Central memory CD8-positive, alpha-beta T cell (primary cell): ENCODE results near the gene PEX10.

Experiments
- ATAC-seq: fragments of 150-1000 bp; cut with Tn5 transposase; replicated peaks from 2 replicates; pipeline ENCODE4 v1.10.0; 2022; ENCODE audit warnings: mild to moderate bottlenecking, moderate FRiP score, moderate number of reproducible peaks; ENCODE audit not compliant: poor library complexity, severe bottlenecking; ENCODE audit errors: extremely low read depth
- DNase-seq, 2 donors: peaks; one replicate each; pipeline ENCODE4 v3.0.0; 2021; ENCODE audit warnings: low spot score in 2 of 2
- H3K27ac Mint-ChIP-seq: one replicate; pipeline ENCODE4 v1.8.0; 2022; ENCODE audit warnings: low read depth, mild to moderate bottlenecking, moderate library complexity, mixed read lengths
- H3K27me3 Mint-ChIP-seq: one replicate; pipeline ENCODE4 v1.8.0; 2022; ENCODE audit warnings: mixed read lengths
- H3K36me3 Mint-ChIP-seq: one replicate; pipeline ENCODE4 v1.8.0; 2022; ENCODE audit warnings: mild to moderate bottlenecking, moderate library complexity, mixed read lengths; ENCODE audit not compliant: insufficient read depth
- H3K4me1 Mint-ChIP-seq: one replicate; pipeline ENCODE4 v1.8.0; 2022; ENCODE audit warnings: mixed read lengths
- H3K4me3 Mint-ChIP-seq: one replicate; pipeline ENCODE4 v1.8.0; 2022; ENCODE audit warnings: mild to moderate bottlenecking, moderate library complexity, mixed read lengths
- H3K9me3 Mint-ChIP-seq: one replicate; pipeline ENCODE4 v1.8.0; 2022; ENCODE audit warnings: mixed read lengths

The PEX10 gene

GRCh38 chr1:2405588-2406295 is 6.6 kb downstream of the PEX10 start:
- H3K4me3 Mint-ChIP-seq, result no peak overlapping the region
- H3K4me1 Mint-ChIP-seq, result peaks cover 6% of the 10 kb centered on the region
- no peaks in the 10 kb centered on the region for H3K9me3 Mint-ChIP-seq
- ATAC-seq (no peak), DNase-seq (no peak)
- H3K27me3 Mint-ChIP-seq, result no peaks in the 10 kb centered on the region
- no peak overlapping the region for H3K27ac Mint-ChIP-seq
- peaks cover 30% of the 10 kb centered on the region for H3K36me3 Mint-ChIP-seq

DNA sequence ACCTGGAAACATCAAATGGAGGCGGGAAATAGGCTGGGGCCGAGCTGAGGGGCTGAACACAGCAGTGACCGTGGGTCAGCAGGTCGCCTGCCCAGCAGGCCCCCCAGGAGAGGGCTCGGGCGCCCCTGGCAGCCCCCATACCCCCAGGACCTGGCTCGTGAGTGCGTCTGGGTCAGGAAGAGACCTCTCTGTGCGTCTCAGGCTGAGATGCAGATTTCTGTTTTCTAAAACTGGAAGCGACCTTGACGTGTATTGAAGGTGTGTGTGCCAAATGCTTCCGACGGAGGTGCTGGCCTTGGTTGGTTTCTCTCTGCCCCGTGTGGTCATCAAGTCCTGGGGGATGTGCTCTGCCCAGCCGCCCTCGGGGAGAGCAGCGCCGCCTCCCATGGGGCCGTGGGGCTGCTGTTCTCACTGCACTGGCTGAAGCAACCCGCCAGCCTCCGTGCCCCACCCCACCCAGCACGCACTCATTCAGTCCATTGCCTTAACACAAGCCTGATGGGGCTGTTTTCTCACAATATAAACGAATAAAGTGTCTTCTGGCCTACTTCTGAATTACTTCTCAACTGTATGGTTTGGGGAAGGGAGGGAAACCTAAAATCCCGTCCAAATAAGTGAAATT is 7.4 kb downstream of the PEX10 start:
- no peak overlapping the region for H3K4me3 Mint-ChIP-seq

GRCh38 chr1:2404142-2404889 is 8.0 kb downstream of the PEX10 start:
- Mint-ChIP-seq H3K36me3 (peaks cover 35% of the 10 kb centered on the region), H3K9me3 (no peaks in the 10 kb centered on the region), H3K27me3 (no peaks in the 10 kb centered on the region), H3K4me1 (peaks cover 12% of the 10 kb centered on the region), H3K4me3 (no peak overlapping the region), H3K27ac (no peak overlapping the region)
- DNase-seq, result no peak
- no peak for ATAC-seq

More for the DNA sequence above, 7.4 kb downstream of the PEX10 start:
- no peaks in the 10 kb centered on the region for H3K9me3 Mint-ChIP-seq
- H3K4me1 Mint-ChIP-seq, result peaks cover 12% of the 10 kb centered on the region
- ATAC-seq (no peak), DNase-seq (no peak)
- no peak overlapping the region for H3K27ac Mint-ChIP-seq
- peaks cover 33% of the 10 kb centered on the region for H3K36me3 Mint-ChIP-seq
- H3K27me3 Mint-ChIP-seq, result no peaks in the 10 kb centered on the region

GRCh38 chr1:2403273-2403672 is 9.1 kb downstream of the PEX10 start:
- H3K4me1 Mint-ChIP-seq, result peaks cover 12% of the 10 kb centered on the region
- DNase-seq, result no peak
- H3K27ac Mint-ChIP-seq, result no peak overlapping the region
- H3K27me3 Mint-ChIP-seq, result no peaks in the 10 kb centered on the region
- H3K9me3 Mint-ChIP-seq, result no peaks in the 10 kb centered on the region
- H3K36me3 Mint-ChIP-seq, result peaks cover 38% of the 10 kb centered on the region
- no peak for ATAC-seq
- no peak overlapping the region for H3K4me3 Mint-ChIP-seq

GRCh38 chr1:2402420-2402819 is 9.9 kb downstream of the PEX10 start:
- Mint-ChIP-seq H3K4me3 (no peak overlapping the region), H3K27ac (no peak overlapping the region), H3K36me3 (peaks cover 38% of the 10 kb centered on the region), H3K9me3 (no peaks in the 10 kb centered on the region), H3K4me1 (peaks cover 12% of the 10 kb centered on the region), H3K27me3 (no peaks in the 10 kb centered on the region)
- DNase-seq, result no peak
- no peak for ATAC-seq

DNA sequence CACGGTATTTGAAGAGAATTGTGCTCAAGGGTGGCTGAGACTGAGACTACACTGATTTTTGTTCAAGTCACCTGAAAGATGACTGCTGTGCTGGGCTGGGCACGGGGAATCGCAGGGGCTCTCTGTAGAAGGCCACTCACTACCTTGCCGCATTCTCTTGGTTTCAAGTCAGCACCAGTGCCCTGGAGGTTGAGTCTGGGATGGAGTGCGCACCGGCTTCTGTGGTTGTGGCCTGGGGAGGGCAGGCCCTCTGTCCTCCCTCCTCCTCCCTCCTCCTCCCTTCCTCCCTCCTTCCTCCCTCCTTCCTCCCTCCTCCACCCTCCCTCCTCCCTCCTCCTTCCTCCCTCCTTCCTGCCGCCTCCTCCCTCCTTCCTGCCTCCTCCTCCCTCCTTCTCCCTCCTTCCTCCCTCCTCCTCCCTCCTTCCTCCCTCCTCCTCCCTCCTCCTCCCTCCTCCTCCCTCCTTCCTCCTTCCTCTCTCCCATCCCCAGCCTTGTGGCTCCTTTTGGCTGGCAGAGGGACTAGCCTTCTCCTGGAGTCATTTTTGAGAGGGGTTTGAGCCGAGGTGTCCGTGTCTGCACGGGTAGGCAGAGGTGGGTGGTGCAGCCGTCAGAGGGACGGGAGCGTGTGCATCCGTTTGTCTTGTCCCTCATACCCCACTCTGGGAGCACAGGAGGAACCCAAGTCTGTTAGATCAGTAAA is 11.3 kb downstream of the PEX10 start:
- DNase-seq (no peak), ATAC-seq (no peak)
- peak overlapping the region; percentile 38 for H3K27ac Mint-ChIP-seq
- H3K9me3 Mint-ChIP-seq, result no peaks in the 10 kb centered on the region
- no peaks in the 10 kb centered on the region for H3K27me3 Mint-ChIP-seq
- peaks cover 46% of the 10 kb centered on the region for H3K36me3 Mint-ChIP-seq
- no peak overlapping the region for H3K4me3 Mint-ChIP-seq
- H3K4me1 Mint-ChIP-seq, result peaks cover 12% of the 10 kb centered on the region

GRCh38 chr1:2400576-2400909 is 11.8 kb downstream of the PEX10 start:
- Mint-ChIP-seq H3K9me3 (no peaks in the 10 kb centered on the region), H3K27ac (no peak overlapping the region), H3K4me1 (peaks cover 12% of the 10 kb centered on the region), H3K27me3 (no peaks in the 10 kb centered on the region), H3K36me3 (peaks cover 51% of the 10 kb centered on the region), H3K4me3 (no peak overlapping the region)
- no peak for DNase-seq
- ATAC-seq, result no peak

DNA sequence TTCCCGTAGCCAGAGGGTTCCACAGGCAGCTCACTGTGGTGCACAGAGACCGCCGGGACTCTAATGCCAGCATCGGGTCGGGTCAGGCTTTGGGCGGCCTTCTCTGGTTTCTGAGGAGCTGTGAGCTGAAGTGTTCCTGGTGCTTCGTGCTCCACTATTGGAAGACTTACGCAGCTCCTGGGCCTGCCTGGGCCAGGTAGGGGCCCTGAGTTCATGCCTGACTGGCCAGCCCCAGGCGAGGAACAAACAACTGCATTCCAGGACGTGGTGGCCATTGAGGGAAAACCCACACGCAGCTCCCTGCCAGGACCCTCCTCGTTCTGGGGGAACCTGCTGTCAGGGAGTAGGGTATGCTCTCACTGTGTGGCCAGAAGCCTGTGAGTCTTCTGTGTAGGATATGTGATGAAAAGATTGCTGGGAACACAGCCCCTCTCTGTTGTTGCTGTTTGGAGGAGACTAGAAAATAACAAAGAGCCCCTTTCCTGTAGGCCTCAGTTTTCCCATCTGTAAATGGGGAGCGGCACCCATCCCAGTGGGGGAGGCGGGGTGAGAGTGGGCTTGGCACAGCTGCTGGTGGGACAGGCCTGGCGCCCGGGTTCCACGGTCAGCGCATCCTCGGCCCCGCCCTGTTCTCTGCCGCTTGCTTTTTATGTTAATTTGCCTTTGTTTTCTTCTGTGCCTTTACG is 12.3 kb downstream of the PEX10 start:
- ATAC-seq, result no peak
- peaks cover 50% of the 10 kb centered on the region for H3K36me3 Mint-ChIP-seq
- DNase-seq, result no peak
- H3K27me3 Mint-ChIP-seq, result no peaks in the 10 kb centered on the region
- H3K4me1 Mint-ChIP-seq, result peaks cover 14% of the 10 kb centered on the region
- H3K4me3 Mint-ChIP-seq, result no peak overlapping the region
- H3K27ac Mint-ChIP-seq, result no peak overlapping the region
- H3K9me3 Mint-ChIP-seq, result no peaks in the 10 kb centered on the region

DNA sequence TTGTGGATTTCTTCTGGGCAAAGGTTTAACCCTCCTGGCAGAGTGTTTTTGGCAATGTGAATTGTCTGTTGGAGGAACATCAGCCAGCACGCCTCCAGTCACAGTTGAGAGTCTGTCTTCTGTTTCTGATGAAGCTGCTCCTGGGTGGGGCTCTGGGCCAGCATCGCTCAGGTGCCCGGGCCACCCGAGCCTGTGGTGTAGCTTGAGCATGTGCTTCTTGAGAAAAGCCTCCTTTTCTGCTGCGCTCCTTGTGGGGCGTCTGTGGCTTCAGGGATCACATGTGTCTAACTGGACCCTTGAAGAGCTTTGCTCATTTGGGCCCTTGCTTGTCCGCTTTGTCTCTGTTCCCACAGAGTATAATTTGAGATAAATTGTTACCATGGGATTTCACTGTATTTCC is 13.5 kb downstream of the PEX10 start:
- DNase-seq, result no peak
- no peak for ATAC-seq
- Mint-ChIP-seq H3K36me3 (peaks cover 49% of the 10 kb centered on the region), H3K9me3 (no peaks in the 10 kb centered on the region), H3K4me1 (peaks cover 26% of the 10 kb centered on the region), H3K27me3 (no peaks in the 10 kb centered on the region), H3K27ac (no peak overlapping the region), H3K4me3 (no peak overlapping the region)

GRCh38 chr1:2397007-2397679 is 15.2 kb downstream of the PEX10 start:
- Mint-ChIP-seq H3K9me3 (no peaks in the 10 kb centered on the region), H3K4me1 (peaks cover 43% of the 10 kb centered on the region), H3K27me3 (no peaks in the 10 kb centered on the region), H3K4me3 (no peak overlapping the region), H3K27ac (no peak overlapping the region), H3K36me3 (peaks cover 41% of the 10 kb centered on the region)
- ATAC-seq (no peak), DNase-seq (no peak)

DNA sequence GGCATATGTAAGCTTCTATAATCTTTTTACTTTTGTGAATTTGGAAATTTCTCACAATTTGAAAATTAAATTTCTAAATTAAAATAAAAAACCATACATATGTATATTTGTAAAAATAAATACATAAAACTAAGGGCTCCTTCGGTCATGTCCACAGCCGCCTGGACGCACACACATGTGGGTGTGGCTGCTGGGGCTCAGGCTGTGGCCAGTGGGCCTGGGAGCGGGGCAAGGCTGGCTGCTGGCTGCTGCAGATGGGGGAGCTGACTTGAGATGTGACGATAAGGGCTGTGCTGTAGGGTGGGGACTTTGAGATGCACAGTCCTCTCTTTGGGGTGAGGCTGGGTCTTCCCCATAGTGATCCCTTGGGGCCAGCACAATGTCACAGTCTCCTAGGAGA is 15.9 kb downstream of the PEX10 start:
- no peaks in the 10 kb centered on the region for H3K9me3 Mint-ChIP-seq
- peaks cover 39% of the 10 kb centered on the region for H3K4me1 Mint-ChIP-seq
- peaks cover 43% of the 10 kb centered on the region for H3K36me3 Mint-ChIP-seq
- no peak overlapping the region for H3K4me3 Mint-ChIP-seq
- H3K27me3 Mint-ChIP-seq, result no peaks in the 10 kb centered on the region
- ATAC-seq (no peak), DNase-seq (no peak)
- H3K27ac Mint-ChIP-seq, result no peak overlapping the region

- Mint-ChIP-seq H3K4me1 (peaks cover 37% of the 10 kb centered on the region), H3K27me3 (no peaks in the 10 kb centered on the region), H3K9me3 (no peaks in the 10 kb centered on the region), H3K36me3 (peaks cover 45% of the 10 kb centered on the region), H3K4me3 (no peak overlapping the region), H3K27ac (no peak overlapping the region)
- DNase-seq, result no peak
- ATAC-seq, result no peak
These were observed 16.3 kb downstream of the PEX10 start for GRCh38 chr1:2396059-2396458.
